Retinal pigment epithelial cell (primary cell): Measurements from ENCODE around the gene LRCH1.

Source experiments
- DNase-seq: peaks from one replicate; pipeline ENCODE4 v3.0.0-alpha.2; 2010; ENCODE audit warnings: low read depth
- H3K4me3 ChIP-seq: 2 replicates; pipeline ENCODE4 v1.5.1; 2011; ENCODE audit warnings: mild to moderate bottlenecking, low read length, control low read depth, moderate library complexity
- TF ChIP-seq, protein P1 (sequence below): conservative IDR thresholded peaks from 2 replicates; pipeline ENCODE4 v1.5.1; 2011; ENCODE audit warnings: low read depth, low read length, control low read depth, inconsistent platforms

The LRCH1 gene

DNA sequence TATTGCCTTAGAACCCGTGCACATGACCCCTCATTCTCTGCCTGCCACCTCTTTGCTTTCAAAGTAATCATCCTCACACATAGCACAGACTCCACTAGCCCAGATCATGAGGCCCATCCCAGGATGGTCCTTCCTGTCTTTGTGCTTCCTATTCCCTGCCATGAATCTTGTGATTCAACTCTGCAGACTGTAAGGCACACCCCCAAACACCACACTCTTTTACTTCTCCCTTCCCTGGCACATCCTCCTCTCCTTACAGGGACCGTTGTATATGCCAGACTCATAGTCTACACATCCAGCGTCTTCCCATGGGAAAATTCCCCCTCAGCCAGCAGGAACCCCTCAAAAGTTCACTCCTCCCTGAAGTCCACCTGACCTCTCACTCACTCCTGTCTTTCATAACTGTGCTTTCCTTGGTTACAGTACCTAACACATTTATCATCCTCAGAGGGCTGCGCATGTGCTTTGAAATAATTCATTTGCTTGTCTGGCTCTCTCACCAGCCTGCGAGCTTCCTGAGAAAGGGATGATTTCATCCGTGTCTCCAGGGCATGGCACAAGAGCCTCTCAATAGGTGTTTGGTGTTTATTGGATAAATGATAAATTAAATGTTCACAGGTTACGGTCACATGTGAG is 26.8 kb upstream of the LRCH1 start:
- H3K4me3 ChIP-seq, result no peak overlapping the region
- no peak for DNase-seq
- TF ChIP-seq, protein P1, sequence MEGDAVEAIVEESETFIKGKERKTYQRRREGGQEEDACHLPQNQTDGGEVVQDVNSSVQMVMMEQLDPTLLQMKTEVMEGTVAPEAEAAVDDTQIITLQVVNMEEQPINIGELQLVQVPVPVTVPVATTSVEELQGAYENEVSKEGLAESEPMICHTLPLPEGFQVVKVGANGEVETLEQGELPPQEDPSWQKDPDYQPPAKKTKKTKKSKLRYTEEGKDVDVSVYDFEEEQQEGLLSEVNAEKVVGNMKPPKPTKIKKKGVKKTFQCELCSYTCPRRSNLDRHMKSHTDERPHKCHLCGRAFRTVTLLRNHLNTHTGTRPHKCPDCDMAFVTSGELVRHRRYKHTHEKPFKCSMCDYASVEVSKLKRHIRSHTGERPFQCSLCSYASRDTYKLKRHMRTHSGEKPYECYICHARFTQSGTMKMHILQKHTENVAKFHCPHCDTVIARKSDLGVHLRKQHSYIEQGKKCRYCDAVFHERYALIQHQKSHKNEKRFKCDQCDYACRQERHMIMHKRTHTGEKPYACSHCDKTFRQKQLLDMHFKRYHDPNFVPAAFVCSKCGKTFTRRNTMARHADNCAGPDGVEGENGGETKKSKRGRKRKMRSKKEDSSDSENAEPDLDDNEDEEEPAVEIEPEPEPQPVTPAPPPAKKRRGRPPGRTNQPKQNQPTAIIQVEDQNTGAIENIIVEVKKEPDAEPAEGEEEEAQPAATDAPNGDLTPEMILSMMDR, result no peak

DNA sequence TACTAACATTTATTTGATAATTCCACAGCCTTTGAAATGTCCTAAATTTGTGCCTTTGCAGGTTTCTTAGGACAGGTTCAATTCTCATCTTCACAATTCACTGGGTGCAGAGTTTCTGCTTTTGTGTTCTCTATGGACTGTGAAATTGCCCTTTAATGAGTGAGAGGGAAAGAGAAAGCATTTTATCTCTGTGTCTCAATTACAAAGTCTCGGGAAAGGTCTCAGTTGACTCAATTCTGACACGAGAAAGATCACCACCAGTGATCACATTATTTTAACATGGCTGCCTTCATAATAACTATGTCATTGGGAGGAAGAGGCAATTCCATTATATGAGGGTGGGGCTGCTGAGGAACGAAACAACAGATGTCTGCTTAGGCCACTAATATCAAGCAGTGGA is 26.2 kb upstream of the LRCH1 start:
- H3K4me3 ChIP-seq, result no peak overlapping the region
- no peak for DNase-seq
- TF ChIP-seq, protein P1, result no peak

DNA sequence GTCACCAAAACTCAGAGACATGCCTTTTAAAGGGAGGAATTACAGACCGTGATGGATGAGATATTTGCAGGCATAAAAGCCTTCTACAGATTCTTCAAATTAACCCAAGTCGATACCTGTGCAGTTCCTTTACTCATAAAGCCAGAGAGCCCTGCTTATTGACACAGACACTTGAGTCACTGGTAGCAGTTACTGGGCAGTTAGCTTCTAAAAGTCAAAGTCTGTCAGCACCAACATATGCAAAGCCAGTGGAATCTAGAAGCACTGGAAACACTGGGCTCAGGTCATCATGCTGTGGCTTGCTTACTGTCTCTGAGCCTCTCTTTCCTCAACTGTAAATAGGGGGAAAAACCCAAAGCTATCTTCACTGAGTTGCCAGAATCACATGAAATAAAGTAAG is 25.7 kb upstream of the LRCH1 start:
- DNase-seq, result no peak
- H3K4me3 ChIP-seq, result no peak overlapping the region
- TF ChIP-seq, protein P1, result no peak

DNA sequence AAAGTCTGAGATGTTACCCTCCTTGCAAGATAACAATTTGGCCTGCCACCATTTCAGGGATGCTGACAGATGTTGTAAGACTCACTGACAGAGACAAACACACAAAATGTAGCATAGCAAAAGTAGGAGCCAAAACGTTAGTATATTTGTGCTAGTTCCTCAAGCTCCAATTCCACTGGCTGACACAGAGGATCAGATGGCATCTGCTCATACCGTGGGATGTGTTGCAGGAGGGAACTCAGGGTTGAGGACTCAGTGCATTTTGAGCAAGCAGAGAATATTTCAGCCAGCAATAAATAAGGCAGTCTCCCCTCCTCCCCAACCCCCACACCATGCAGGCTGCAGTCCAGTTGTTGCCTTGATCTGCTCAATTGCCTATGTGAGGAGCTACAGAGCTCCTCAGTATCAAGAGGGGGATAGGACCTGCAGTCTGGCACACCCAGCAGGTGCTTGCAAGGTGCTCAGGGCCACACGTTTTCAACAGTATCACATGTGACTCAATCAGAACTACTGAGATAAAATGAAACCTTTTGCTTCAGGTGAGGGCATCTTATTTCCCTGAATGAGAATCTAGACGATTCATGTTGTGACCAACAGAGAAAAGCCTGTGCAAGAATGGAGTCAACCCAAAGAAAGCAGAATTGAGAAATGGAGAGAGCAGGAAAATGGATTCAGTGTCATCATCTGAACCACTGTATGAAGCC is 23.6 kb upstream of the LRCH1 start:
- no peak overlapping the region for H3K4me3 ChIP-seq
- TF ChIP-seq, protein P1, result no peak
- no peak for DNase-seq

DNA sequence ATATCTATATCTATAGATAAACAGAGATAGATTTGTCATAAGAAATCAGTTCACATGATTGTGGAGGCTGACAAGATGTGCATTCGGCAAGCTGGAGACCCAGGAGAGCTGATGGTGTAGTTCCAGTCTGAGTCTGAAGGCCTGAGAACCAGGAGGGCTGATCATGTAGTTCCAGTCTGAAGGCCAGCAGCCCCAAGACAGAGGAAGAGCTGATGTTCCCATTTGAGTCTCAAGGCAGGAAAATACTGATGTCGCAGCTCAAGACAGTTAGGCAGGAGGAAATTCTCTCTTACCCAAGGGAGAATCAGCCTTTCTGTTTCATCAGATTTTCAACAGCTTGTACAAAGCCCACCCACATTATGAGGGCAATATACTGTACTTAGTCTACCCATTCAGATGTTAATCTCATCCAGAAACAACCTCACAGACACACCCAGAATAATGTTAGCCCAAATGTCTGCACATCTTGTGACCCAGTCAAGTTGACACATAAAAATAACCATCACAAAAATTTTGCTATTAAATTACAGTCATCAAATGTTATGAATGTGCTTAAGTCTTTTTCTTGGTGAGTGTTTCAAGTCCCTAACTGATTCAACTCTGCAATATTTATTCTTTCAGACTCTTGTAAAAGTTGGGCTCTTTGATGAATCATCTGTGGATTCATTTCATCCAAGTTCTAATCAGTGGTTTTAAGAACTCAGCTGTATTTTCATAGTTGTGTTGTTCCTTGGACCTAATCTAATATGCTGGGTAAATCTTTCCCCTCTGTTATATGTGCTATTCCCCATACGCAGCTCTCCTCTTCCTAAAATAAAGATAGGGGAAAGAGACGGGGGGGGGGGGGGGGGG is 22.7 kb upstream of the LRCH1 start:
- H3K4me3 ChIP-seq, result no peak overlapping the region
- TF ChIP-seq, protein P1, result no peak
- DNase-seq, result no peak

DNA sequence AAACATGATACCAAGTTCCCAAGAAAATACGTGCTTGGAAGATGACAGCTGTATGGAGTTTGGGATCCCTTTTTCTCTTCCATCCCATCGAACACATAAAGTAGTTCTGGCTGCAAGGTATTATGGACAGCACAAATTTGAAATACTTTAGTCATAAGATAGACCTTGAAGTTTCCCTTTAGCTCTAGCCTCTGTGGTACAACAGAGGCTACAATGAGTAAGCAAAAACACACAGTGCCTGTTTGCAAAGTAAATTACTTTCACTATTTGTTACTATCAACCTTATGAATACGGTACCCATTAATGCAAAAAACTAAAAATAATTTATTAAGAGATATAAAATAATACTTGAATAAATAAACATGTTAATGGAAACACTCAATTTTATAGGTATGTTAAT is 21.0 kb upstream of the LRCH1 start:
- DNase-seq, result no peak
- no peak overlapping the region for H3K4me3 ChIP-seq
- TF ChIP-seq, protein P1, result no peak
